Panc1 (cell line): Measurements from ENCODE around the gene GAL3ST2. TPM values are rescaled to one million over a fixed set of nuclear protein-coding genes. Genes with fewer than 3 reads are reported as not detected.

Experiments
- ATAC-seq: fragments of 200-7000 bp; cut with Tn5 transposase; 2 replicates; pipeline ENCODE4 v1.9.1; 2020; ENCODE audit warnings: mild to moderate bottlenecking, moderate library complexity
- BruUV-seq: library from RNA; stranded (reverse); fragments of 400-500 nt; replicated peaks from 2 replicates; lab custom pipeline; 2021; lab: Mats Ljungman, UMichigan
- CTCF ChIA-PET: fragments of 300-600 bp; sonication (Branson Sonifier 250); formaldehyde crosslinking; loops from one replicate; lab custom pipeline; 2022; ENCODE audit warnings: antibody characterized with exemption; lab: Charles Lee
- POLR2A ChIA-PET: fragments of 300-600 bp; sonication (Branson Sonifier 250); formaldehyde crosslinking; loops from one replicate; lab custom pipeline; 2022; ENCODE audit warnings: antibody characterized with exemption; lab: Charles Lee
- DNase-seq: peaks from one replicate; pipeline ENCODE4 v3.0.0-alpha.2; 2010; ENCODE audit warnings: low read depth, low spot score
- H3K27ac ChIP-seq: 2 replicates; pipeline ENCODE4 v1.5.1; 2011; ENCODE audit warnings: mild to moderate bottlenecking, low read length, inconsistent platforms
- H3K27me3 ChIP-seq: fragments of 200-500 bp; sonication (Bioruptor generic); 2 replicates; pipeline ENCODE4 v1.6.0; 2014; ENCODE audit warnings: low read length, inconsistent platforms; ENCODE audit not compliant: control insufficient read depth, insufficient read depth
- H3K36me3 ChIP-seq: fragments of 200-500 bp; sonication (Bioruptor generic); 2 replicates; pipeline ENCODE4 v1.5.1; 2014; ENCODE audit warnings: inconsistent platforms, mild to moderate bottlenecking, low read length, moderate library complexity; ENCODE audit not compliant: control insufficient read depth, insufficient read depth
- H3K4me1 ChIP-seq: 2 replicates; pipeline ENCODE4 v1.5.1; 2011; ENCODE audit warnings: inconsistent platforms, mild to moderate bottlenecking, low read length, moderate library complexity; ENCODE audit not compliant: control insufficient read depth, insufficient read depth
- H3K4me3 ChIP-seq, 2 experiments: 2 replicates each; pipeline ENCODE4 v1.5.1; 2011 to 2012; ENCODE audit warnings: low read depth in 2 of 2, low read length in 2 of 2, mild to moderate bottlenecking in 2 of 2, inconsistent platforms in 1 of 2, moderate library complexity in 1 of 2
- H3K9me3 ChIP-seq: fragments of 200-500 bp; sonication (Bioruptor generic); 2 replicates; pipeline ENCODE4 v1.5.1; 2014; ENCODE audit warnings: low read depth, mild to moderate bottlenecking, inconsistent platforms, low read length, moderate library complexity; ENCODE audit not compliant: control insufficient read depth, insufficient read depth
- POLR2AphosphoS5 ChIP-seq: IDR thresholded peaks from 2 replicates; pipeline ENCODE4 v1.6.1; 2012; ENCODE audit warnings: mild to moderate bottlenecking, low read depth, low read length, moderate library complexity
- SIN3A ChIP-seq: IDR thresholded peaks from 2 replicates; pipeline ENCODE4 v1.6.1; 2012; ENCODE audit warnings: low read depth, mild to moderate bottlenecking, low read length, moderate library complexity, borderline replicate concordance; ENCODE audit not compliant: insufficient read depth
- TCF7L2 ChIP-seq: IDR thresholded peaks from 2 replicates; pipeline ENCODE4 v1.6.1; 2011; ENCODE audit warnings: mild to moderate bottlenecking, low read depth, low read length, inconsistent platforms
- in situ Hi-C: cut with HindIII; loops from 2 replicates; pipeline ENCODE4 v1.10.0; 2016; ENCODE audit warnings: low sequenced_read_pairs, low pct_unique_long_range_greater_than_20kb
- intact Hi-C: fragments of 100-400 bp; cut with micrococcal nuclease; formaldehyde crosslinking; loops from one replicate; pipeline ENCODE4 v1.10.0; 2022; ENCODE audit not compliant: unreplicated experiment
- total RNA-seq: library from RNA; stranded (reverse); gene quantifications from one replicate; pipeline ENCODE4 v1.2.1, GENCODE V29; 2021; ENCODE audit not compliant: unreplicated experiment
- TF ChIP-seq, protein P1 (sequence below), 2 experiments: IDR thresholded peaks; 2 replicates each; pipeline ENCODE4 v1.6.1; 2011 to 2012; ENCODE audit warnings: low read depth in 2 of 2, control low read depth in 1 of 2, low read length in 1 of 2, mild to moderate bottlenecking in 1 of 2, moderate library complexity in 1 of 2; ENCODE audit not compliant: insufficient read depth in 1 of 2
- TF ChIP-seq, protein P2 (sequence below): fragments of 450-650 bp; IDR thresholded peaks from 2 replicates; pipeline ENCODE4 v1.5.1; 2017; ENCODE audit warnings: mild to moderate bottlenecking

GAL3ST2 gene
- total RNA-seq, 1 experiment from 2014 or later = 1.6 TPM

DNA sequence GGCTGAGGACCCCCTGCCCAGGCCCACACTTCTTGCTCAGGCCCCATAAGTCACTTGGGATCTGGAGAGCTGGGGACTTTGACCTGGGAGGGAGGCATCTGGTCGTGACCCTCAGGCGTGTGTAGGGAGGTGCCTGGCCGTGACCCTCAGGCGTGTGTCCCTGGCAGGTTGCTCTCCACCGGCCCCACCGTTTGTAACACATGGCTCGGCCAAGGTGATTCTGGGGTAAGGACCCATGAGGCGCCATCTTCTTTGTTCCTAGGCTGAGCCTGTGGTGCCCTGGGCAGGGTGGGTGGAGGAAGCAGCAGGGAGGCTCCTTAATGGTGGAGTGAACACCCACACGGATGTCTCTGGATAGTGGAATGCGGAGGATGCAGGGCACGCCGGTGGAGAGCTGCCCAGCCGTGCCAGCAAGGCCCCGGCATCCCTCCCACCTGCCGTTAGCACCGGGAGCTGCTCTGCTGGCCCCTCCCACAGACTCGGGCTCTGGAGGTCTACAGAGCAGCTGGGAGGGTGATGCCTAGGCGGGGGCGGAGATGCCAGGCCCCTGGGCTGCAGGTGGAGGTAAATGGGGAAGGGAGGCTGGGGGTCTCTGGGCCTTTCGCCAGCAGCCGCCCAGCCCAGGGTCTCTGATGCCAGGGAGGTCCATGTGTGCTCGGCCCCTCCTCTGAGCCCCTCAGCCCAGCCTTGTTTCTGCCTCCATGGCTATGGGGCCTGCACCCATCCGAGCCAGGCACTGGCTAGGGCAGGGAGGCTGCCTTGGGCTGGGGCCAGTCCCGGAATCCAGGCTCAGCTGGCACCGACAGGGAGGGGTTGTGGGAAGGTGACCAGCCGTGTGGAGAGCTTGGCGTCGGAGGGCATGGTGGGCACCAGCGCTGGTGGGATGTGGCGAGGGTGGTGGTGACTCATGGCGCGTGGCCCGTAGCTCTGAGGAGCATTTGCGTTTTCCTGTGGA is 1.1 kb upstream of the GAL3ST2 start:
- DNase-seq (no peak), ATAC-seq (0 out of 2 replicates have a peak, but pooled peaks have one; percentile 7)
- CTCF ChIA-PET = no interaction called here
- Histone ChIP-seq H3K9me3 (no peaks in the 10 kb centered on the region), H3K4me3 (no peak overlapping the region), H3K27ac (peak overlapping the region; percentile 44), H3K36me3 (no peaks in the 10 kb centered on the region), H3K27me3 (no peaks in the 10 kb centered on the region), H3K4me1 (peaks cover 32% of the 10 kb centered on the region)
- POLR2A ChIA-PET = interaction anchor here (0.6 kb wide), 1 partner anchor 11 kb away, joined by 3 read pairs; no protein-coding TSS in a partner anchor
- no TSS peak for BruUV-seq
- TF ChIP-seq, protein P1, sequence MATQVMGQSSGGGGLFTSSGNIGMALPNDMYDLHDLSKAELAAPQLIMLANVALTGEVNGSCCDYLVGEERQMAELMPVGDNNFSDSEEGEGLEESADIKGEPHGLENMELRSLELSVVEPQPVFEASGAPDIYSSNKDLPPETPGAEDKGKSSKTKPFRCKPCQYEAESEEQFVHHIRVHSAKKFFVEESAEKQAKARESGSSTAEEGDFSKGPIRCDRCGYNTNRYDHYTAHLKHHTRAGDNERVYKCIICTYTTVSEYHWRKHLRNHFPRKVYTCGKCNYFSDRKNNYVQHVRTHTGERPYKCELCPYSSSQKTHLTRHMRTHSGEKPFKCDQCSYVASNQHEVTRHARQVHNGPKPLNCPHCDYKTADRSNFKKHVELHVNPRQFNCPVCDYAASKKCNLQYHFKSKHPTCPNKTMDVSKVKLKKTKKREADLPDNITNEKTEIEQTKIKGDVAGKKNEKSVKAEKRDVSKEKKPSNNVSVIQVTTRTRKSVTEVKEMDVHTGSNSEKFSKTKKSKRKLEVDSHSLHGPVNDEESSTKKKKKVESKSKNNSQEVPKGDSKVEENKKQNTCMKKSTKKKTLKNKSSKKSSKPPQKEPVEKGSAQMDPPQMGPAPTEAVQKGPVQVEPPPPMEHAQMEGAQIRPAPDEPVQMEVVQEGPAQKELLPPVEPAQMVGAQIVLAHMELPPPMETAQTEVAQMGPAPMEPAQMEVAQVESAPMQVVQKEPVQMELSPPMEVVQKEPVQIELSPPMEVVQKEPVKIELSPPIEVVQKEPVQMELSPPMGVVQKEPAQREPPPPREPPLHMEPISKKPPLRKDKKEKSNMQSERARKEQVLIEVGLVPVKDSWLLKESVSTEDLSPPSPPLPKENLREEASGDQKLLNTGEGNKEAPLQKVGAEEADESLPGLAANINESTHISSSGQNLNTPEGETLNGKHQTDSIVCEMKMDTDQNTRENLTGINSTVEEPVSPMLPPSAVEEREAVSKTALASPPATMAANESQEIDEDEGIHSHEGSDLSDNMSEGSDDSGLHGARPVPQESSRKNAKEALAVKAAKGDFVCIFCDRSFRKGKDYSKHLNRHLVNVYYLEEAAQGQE (IDR thresholded peaks at IDR 0.05; ENCODE audit: insufficient read depth in 1 of 2, low read depth in 2 of 2, low read length in 1 of 2) = no peak
- TF ChIP-seq, protein P2, sequence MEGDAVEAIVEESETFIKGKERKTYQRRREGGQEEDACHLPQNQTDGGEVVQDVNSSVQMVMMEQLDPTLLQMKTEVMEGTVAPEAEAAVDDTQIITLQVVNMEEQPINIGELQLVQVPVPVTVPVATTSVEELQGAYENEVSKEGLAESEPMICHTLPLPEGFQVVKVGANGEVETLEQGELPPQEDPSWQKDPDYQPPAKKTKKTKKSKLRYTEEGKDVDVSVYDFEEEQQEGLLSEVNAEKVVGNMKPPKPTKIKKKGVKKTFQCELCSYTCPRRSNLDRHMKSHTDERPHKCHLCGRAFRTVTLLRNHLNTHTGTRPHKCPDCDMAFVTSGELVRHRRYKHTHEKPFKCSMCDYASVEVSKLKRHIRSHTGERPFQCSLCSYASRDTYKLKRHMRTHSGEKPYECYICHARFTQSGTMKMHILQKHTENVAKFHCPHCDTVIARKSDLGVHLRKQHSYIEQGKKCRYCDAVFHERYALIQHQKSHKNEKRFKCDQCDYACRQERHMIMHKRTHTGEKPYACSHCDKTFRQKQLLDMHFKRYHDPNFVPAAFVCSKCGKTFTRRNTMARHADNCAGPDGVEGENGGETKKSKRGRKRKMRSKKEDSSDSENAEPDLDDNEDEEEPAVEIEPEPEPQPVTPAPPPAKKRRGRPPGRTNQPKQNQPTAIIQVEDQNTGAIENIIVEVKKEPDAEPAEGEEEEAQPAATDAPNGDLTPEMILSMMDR = no peak
- no peak for TF ChIP-seq SIN3A
- TF ChIP-seq POLR2AphosphoS5 = no peak
- no peak for TF ChIP-seq TCF7L2
- in situ Hi-C loops (no loop called here), intact Hi-C loops (no loop called here)

- no TSS peak for BruUV-seq
- intact Hi-C loops (no loop called here), in situ Hi-C loops (no loop called here)
- DNase-seq (no peak), ATAC-seq (no peak)
- TF ChIP-seq, protein P1 (IDR thresholded peaks at IDR 0.05; ENCODE audit: insufficient read depth in 1 of 2, low read depth in 2 of 2, low read length in 1 of 2) = no peak
- no peak for TF ChIP-seq TCF7L2
- TF ChIP-seq POLR2AphosphoS5 = no peak
- TF ChIP-seq SIN3A = no peak
- TF ChIP-seq, protein P2 = no peak
- Histone ChIP-seq H3K36me3 (no peaks in the 10 kb centered on the region), H3K27me3 (no peaks in the 10 kb centered on the region), H3K4me3 (no peak overlapping the region), H3K4me1 (peaks cover 28% of the 10 kb centered on the region), H3K27ac (no peak overlapping the region), H3K9me3 (peaks cover 6% of the 10 kb centered on the region; the same call in 1 of the 2 replicates)
- ChIA-PET POLR2A (no interaction called here), CTCF (no interaction called here)
These were observed 606 bp downstream of the GAL3ST2 start for GRCh38 chr2:241777170-241777685.
